IPS-18a (cell line): ENCODE measurements around the gene KCNJ9.
A peak's percentile ranks its signal among the peaks of the same experiment; 100 is the strongest.

ENCODE experiments used
- H3K27ac ChIP-seq: one replicate; pipeline ENCODE4 v1.5.1; 2013; ENCODE audit warnings: low read length
- H3K27me3 ChIP-seq: one replicate; pipeline ENCODE4 v1.6.1; 2013; ENCODE audit warnings: mild to moderate bottlenecking, low read length; ENCODE audit not compliant: control insufficient read depth, insufficient read depth
- H3K36me3 ChIP-seq: one replicate; pipeline ENCODE4 v1.6.1; 2013; ENCODE audit warnings: low read depth, low read length; ENCODE audit not compliant: control insufficient read depth
- H3K4me1 ChIP-seq: one replicate; pipeline ENCODE4 v1.6.1; 2013; ENCODE audit warnings: low read depth, low read length; ENCODE audit not compliant: control insufficient read depth
- H3K4me3 ChIP-seq: one replicate; pipeline ENCODE4 v1.5.1; 2013; ENCODE audit warnings: low read length
- H3K9ac ChIP-seq: one replicate; pipeline ENCODE4 v1.6.1; 2013; ENCODE audit warnings: mild to moderate bottlenecking, low read length, moderate library complexity
- H3K9me3 ChIP-seq: one replicate; pipeline ENCODE4 v1.6.1; 2013; ENCODE audit warnings: low read depth, low read length; ENCODE audit not compliant: control insufficient read depth

KCNJ9 gene

GRCh38 chr1:160093624-160094290, 12.4 kb downstream of the KCNJ9 start:
- no peaks in the 10 kb centered on the region for H3K9me3 ChIP-seq
- H3K27me3 ChIP-seq, result no peaks in the 10 kb centered on the region
- peaks cover 18% of the 10 kb centered on the region for H3K36me3 ChIP-seq
- H3K27ac ChIP-seq, result no peak overlapping the region
- H3K9ac ChIP-seq, result no peak overlapping the region
- H3K4me1 ChIP-seq, result peaks cover 28% of the 10 kb centered on the region
- H3K4me3 ChIP-seq, result no peak overlapping the region

GRCh38 chr1:160094291-160094625, 12.9 kb downstream of the KCNJ9 start:
- Histone ChIP-seq H3K36me3 (peaks cover 18% of the 10 kb centered on the region), H3K9ac (no peak overlapping the region)

GRCh38 chr1:160094806-160095205, 13.5 kb downstream of the KCNJ9 start:
- H3K4me1 ChIP-seq, result peaks cover 34% of the 10 kb centered on the region
- H3K27ac ChIP-seq, result no peak overlapping the region
- peaks cover 18% of the 10 kb centered on the region for H3K36me3 ChIP-seq
- H3K27me3 ChIP-seq, result peaks cover 6% of the 10 kb centered on the region
- no peak overlapping the region for H3K4me3 ChIP-seq
- H3K9ac ChIP-seq, result no peak overlapping the region
- no peaks in the 10 kb centered on the region for H3K9me3 ChIP-seq

More at GRCh38 chr1:160094291-160094625, 12.9 kb downstream of the KCNJ9 start:
- Histone ChIP-seq H3K9me3 (no peaks in the 10 kb centered on the region), H3K27me3 (peaks cover under 1% of the 10 kb centered on the region), H3K4me1 (peaks cover 31% of the 10 kb centered on the region), H3K4me3 (no peak overlapping the region), H3K27ac (no peak overlapping the region)

GRCh38 chr1:160095382-160096105, 14.2 kb downstream of the KCNJ9 start:
- peak overlapping the region; percentile 72 for H3K4me3 ChIP-seq
- no peaks in the 10 kb centered on the region for H3K9me3 ChIP-seq
- H3K27ac ChIP-seq, result peak overlapping the region; percentile 59
- H3K4me1 ChIP-seq, result peaks cover 34% of the 10 kb centered on the region
- peak overlapping the region; percentile 44 for H3K9ac ChIP-seq
- H3K36me3 ChIP-seq, result peaks cover 15% of the 10 kb centered on the region
- peaks cover 7% of the 10 kb centered on the region for H3K27me3 ChIP-seq

GRCh38 chr1:160096274-160097116, 15.2 kb downstream of the KCNJ9 start:
- Histone ChIP-seq H3K27ac (peak overlapping the region; percentile 59), H3K4me1 (peaks cover 37% of the 10 kb centered on the region), H3K27me3 (peaks cover 7% of the 10 kb centered on the region), H3K9ac (peak overlapping the region; percentile 7), H3K4me3 (peak overlapping the region; percentile 72), H3K36me3 (peaks cover 13% of the 10 kb centered on the region), H3K9me3 (no peaks in the 10 kb centered on the region)

- Histone ChIP-seq H3K9me3 (no peaks in the 10 kb centered on the region), H3K4me3 (peak overlapping the region; percentile 72), H3K9ac (peak overlapping the region; percentile 32), H3K4me1 (peaks cover 37% of the 10 kb centered on the region), H3K27me3 (peaks cover 7% of the 10 kb centered on the region), H3K36me3 (peaks cover 8% of the 10 kb centered on the region), H3K27ac (no peak overlapping the region)
Observed at GRCh38 chr1:160097151-160097910, 16.0 kb downstream of the KCNJ9 start.

GRCh38 chr1:160097911-160098851, 16.8 kb downstream of the KCNJ9 start, which contains the start of gene IGSF8:
Gene IGSF8, minus strand, starts transcription at chr1:160098619. Its CDS starts 147 bp downstream, at chr1:160098472.
- H3K36me3 ChIP-seq, result peaks cover 5% of the 10 kb centered on the region
- H3K4me1 ChIP-seq, result peaks cover 37% of the 10 kb centered on the region
- peaks cover 7% of the 10 kb centered on the region for H3K27me3 ChIP-seq
- peak within 1 kb of the TSS; percentile 72 for H3K4me3 ChIP-seq
- H3K27ac ChIP-seq, result no peak within 1 kb of the TSS
- H3K9ac ChIP-seq, result peak within 1 kb of the TSS; percentile 32
- H3K9me3 ChIP-seq, result no peaks in the 10 kb centered on the region

GRCh38 chr1:160098852-160099561, 17.7 kb downstream of the KCNJ9 start:
- no peak overlapping the region for H3K9ac ChIP-seq
- peaks cover 40% of the 10 kb centered on the region for H3K4me1 ChIP-seq
- H3K9me3 ChIP-seq, result no peaks in the 10 kb centered on the region

GRCh38 chr1:160099716-160100375, 18.5 kb downstream of the KCNJ9 start:
- Histone ChIP-seq H3K9ac (no peak overlapping the region), H3K4me3 (no peak overlapping the region)

More at GRCh38 chr1:160098852-160099561, 17.7 kb downstream of the KCNJ9 start:
- Histone ChIP-seq H3K36me3 (no peaks in the 10 kb centered on the region), H3K4me3 (peak overlapping the region; percentile 56), H3K27ac (no peak overlapping the region), H3K27me3 (peaks cover 7% of the 10 kb centered on the region)

More at GRCh38 chr1:160099716-160100375, 18.5 kb downstream of the KCNJ9 start:
- H3K9me3 ChIP-seq, result no peaks in the 10 kb centered on the region
- H3K27me3 ChIP-seq, result peaks cover 7% of the 10 kb centered on the region
- H3K36me3 ChIP-seq, result no peaks in the 10 kb centered on the region
- H3K4me1 ChIP-seq, result peaks cover 47% of the 10 kb centered on the region
- no peak overlapping the region for H3K27ac ChIP-seq
